T-helper 1 cell treated with Interleukin-12 subunit alpha and Interleukin-12 subunit beta and Interleukin-4 antibody, amounts not matched to agents 30 μg/mL and 1 μg/mL, for 36 hours (primary cell): Measurements from ENCODE around the gene AAMP.

ENCODE experiments used
- H3K27ac Mint-ChIP-seq: one replicate; pipeline ENCODE4 v1.8.0; 2021; ENCODE audit warnings: mild to moderate bottlenecking, mixed read lengths
- H3K27me3 Mint-ChIP-seq: one replicate; pipeline ENCODE4 v1.8.0; 2021; ENCODE audit warnings: low read depth, mixed read lengths
- H3K36me3 Mint-ChIP-seq: one replicate; pipeline ENCODE4 v1.8.0; 2021; ENCODE audit warnings: low read depth, mixed read lengths
- H3K4me1 Mint-ChIP-seq: one replicate; pipeline ENCODE4 v1.8.0; 2021; ENCODE audit warnings: low read depth, mixed read lengths
- H3K4me3 Mint-ChIP-seq: one replicate; pipeline ENCODE4 v1.8.0; 2021; ENCODE audit warnings: mild to moderate bottlenecking, moderate library complexity, mixed read lengths
- H3K9me3 Mint-ChIP-seq: one replicate; pipeline ENCODE4 v1.8.0; 2021; ENCODE audit warnings: mixed read lengths

Gene AAMP

GRCh38 chr2:218217360-218218267 lies 52.3 kb downstream of the AAMP start:
- Mint-ChIP-seq H3K4me1 (peaks cover 40% of the 10 kb centered on the region), H3K27me3 (no peaks in the 10 kb centered on the region), H3K4me3 (peak overlapping the region; percentile 91), H3K27ac (peak overlapping the region; percentile 88), H3K9me3 (no peaks in the 10 kb centered on the region), H3K36me3 (peaks cover 44% of the 10 kb centered on the region)

GRCh38 chr2:218216674-218217359 lies 53.1 kb downstream of the AAMP start, which contains the start of gene ARPC2:
ARPC2 (plus strand) TSS chr2:218217189; CDS start chr2:218217471, 282 bp downstream.
- Mint-ChIP-seq H3K36me3 (peaks cover 44% of the 10 kb centered on the region), H3K9me3 (no peaks in the 10 kb centered on the region), H3K4me3 (peak within 1 kb of the TSS; percentile 91), H3K27me3 (peaks cover 2% of the 10 kb centered on the region), H3K27ac (peak within 1 kb of the TSS; percentile 93), H3K4me1 (peaks cover 38% of the 10 kb centered on the region)

GRCh38 chr2:218216336-218216673 lies 53.6 kb downstream of the AAMP start:
- Mint-ChIP-seq H3K27me3 (peaks cover 4% of the 10 kb centered on the region), H3K4me1 (peaks cover 32% of the 10 kb centered on the region), H3K36me3 (peaks cover 39% of the 10 kb centered on the region), H3K27ac (peak overlapping the region; percentile 93), H3K4me3 (peak overlapping the region; percentile 91), H3K9me3 (no peaks in the 10 kb centered on the region)
